HFF-Myc (cell line): ENCODE data around the gene CDH13.

Source experiments
- DNase-seq: peaks from one replicate; pipeline ENCODE4 v3.0.0-alpha.2; 2011; ENCODE audit warnings: low read depth; ENCODE audit errors: extremely low read depth
- H3K4me3 ChIP-seq: replicated peaks from 2 replicates; pipeline ENCODE4 v1.5.1; 2011; ENCODE audit warnings: low read depth, mild to moderate bottlenecking, control low read depth, low read length
- CTCF ChIP-seq: IDR thresholded peaks from 2 replicates; pipeline ENCODE4 v1.5.1; 2012; ENCODE audit warnings: mild to moderate bottlenecking, low read depth, low read length, control low read depth; ENCODE audit errors: missing control alignments

CDH13 gene

GRCh38 chr16:82753821-82754220 lies 127.1 kb downstream of the CDH13 start:
- no peak for DNase-seq
- TF ChIP-seq CTCF: no peak
- no peak overlapping the region for H3K4me3 ChIP-seq

GRCh38 chr16:82754716-82755513 lies 128.1 kb downstream of the CDH13 start:
- no peak for DNase-seq
- H3K4me3 ChIP-seq: no peak overlapping the region
- TF ChIP-seq CTCF: no peak

GRCh38 chr16:82755570-82756282 lies 129.0 kb downstream of the CDH13 start:
- no peak overlapping the region for H3K4me3 ChIP-seq
- DNase-seq: no peak
- TF ChIP-seq CTCF: peak; percentile 33

GRCh38 chr16:82756283-82756599 lies 129.5 kb downstream of the CDH13 start:
- TF ChIP-seq CTCF: no peak
- no peak for DNase-seq
- H3K4me3 ChIP-seq: no peak overlapping the region

- no peak overlapping the region for H3K4me3 ChIP-seq
These were observed 131.6 kb downstream of the CDH13 start for GRCh38 chr16:82758406-82758805.

GRCh38 chr16:82758904-82759303 lies 132.1 kb downstream of the CDH13 start:
- no peak for DNase-seq
- H3K4me3 ChIP-seq: no peak overlapping the region
- no peak for TF ChIP-seq CTCF

More at GRCh38 chr16:82758406-82758805, 131.6 kb downstream of the CDH13 start:
- no peak for TF ChIP-seq CTCF
- no peak for DNase-seq
